Sigmoid colon (tissue), 4 donors: ENCODE results near the gene SUGCT.

ENCODE experiments used
- POLR2A ChIP-seq, 2 donors: fragments of 450-650 bp; IDR thresholded peaks; one replicate each; pipeline ENCODE4 v1.6.1; 2016; ENCODE audit warnings: antibody characterized with exemption in 2 of 2, mild to moderate bottlenecking in 2 of 2, moderate library complexity in 2 of 2
- POLR2AphosphoS5 ChIP-seq, 4 donors: sonication (generic); formaldehyde crosslinking; IDR thresholded peaks; one replicate each; pipeline ENCODE4 v1.6.1; 2017; ENCODE audit warnings: antibody characterized with exemption in 4 of 4
- TF ChIP-seq, protein P1 (sequence below), 4 experiments: fragments of 450-650 bp in 3 of 4; fragments of 200-600 bp in 1 of 4; IDR thresholded peaks; one replicate each; pipeline ENCODE4 v1.5.1; 2016 to 2019; ENCODE audit warnings: antibody characterized with exemption in 4 of 4, mild to moderate bottlenecking in 3 of 4, moderate library complexity in 2 of 4

- TF ChIP-seq POLR2A (IDR thresholded peaks at IDR 0.05) (no peak), POLR2AphosphoS5 (IDR thresholded peaks at IDR 0.05) (no peak)
- TF ChIP-seq, protein P1, sequence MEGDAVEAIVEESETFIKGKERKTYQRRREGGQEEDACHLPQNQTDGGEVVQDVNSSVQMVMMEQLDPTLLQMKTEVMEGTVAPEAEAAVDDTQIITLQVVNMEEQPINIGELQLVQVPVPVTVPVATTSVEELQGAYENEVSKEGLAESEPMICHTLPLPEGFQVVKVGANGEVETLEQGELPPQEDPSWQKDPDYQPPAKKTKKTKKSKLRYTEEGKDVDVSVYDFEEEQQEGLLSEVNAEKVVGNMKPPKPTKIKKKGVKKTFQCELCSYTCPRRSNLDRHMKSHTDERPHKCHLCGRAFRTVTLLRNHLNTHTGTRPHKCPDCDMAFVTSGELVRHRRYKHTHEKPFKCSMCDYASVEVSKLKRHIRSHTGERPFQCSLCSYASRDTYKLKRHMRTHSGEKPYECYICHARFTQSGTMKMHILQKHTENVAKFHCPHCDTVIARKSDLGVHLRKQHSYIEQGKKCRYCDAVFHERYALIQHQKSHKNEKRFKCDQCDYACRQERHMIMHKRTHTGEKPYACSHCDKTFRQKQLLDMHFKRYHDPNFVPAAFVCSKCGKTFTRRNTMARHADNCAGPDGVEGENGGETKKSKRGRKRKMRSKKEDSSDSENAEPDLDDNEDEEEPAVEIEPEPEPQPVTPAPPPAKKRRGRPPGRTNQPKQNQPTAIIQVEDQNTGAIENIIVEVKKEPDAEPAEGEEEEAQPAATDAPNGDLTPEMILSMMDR (IDR thresholded peaks at IDR 0.05), result no peak
Measured at GRCh38 chr7:40356871-40357709, 222.3 kb downstream of the SUGCT start.
